Stomach (tissue), 9 donors: ENCODE measurements around the gene PTMA. TPM values are rescaled to one million over a fixed set of nuclear protein-coding genes. Genes with fewer than 3 reads are reported as not detected.

Experiments
- DNase-seq, 2 donors: peaks; one replicate each; pipeline versions ENCODE4 v3.0.0 to v3.0.0-alpha.2; 2013 to 2019
- H3K27ac ChIP-seq, 5 donors: fragments of 200-600 bp in 4 of 5; sonication (generic) in 4 of 5; one replicate each; pipeline ENCODE4 v1.5.1; 2013 to 2019; ENCODE audit warnings: mild to moderate bottlenecking in 1 of 5, moderate library complexity in 1 of 5
- H3K27me3 ChIP-seq, 3 donors: fragments of 200-600 bp; sonication (generic); one replicate each; pipeline ENCODE4 v1.5.1; 2017 to 2019; ENCODE audit warnings: mixed run types in 1 of 3
- H3K36me3 ChIP-seq, 4 donors: fragments of 200-600 bp; sonication (generic); 1 replicate in 3 of 4; 2 replicates in 1 of 4; pipeline ENCODE4 v1.5.1; 2016 to 2019
- H3K4me1 ChIP-seq, 4 donors: fragments of 200-600 bp; sonication (generic); one replicate each; pipeline ENCODE4 v1.5.1; 2016 to 2019
- H3K4me3 ChIP-seq, 4 donors: fragments of 200-600 bp; sonication (generic) in 3 of 4; one replicate each; pipeline ENCODE4 v1.5.1; 2016 to 2019; ENCODE audit warnings: mild to moderate bottlenecking in 1 of 4
- H3K9me3 ChIP-seq, 4 donors: fragments of 200-600 bp; sonication (generic); one replicate each; pipeline ENCODE4 v1.5.1; 2016 to 2019
- CTCF ChIP-seq, 7 experiments: fragments of 450-650 bp in 4 of 7; fragments of 200-600 bp in 3 of 7; sonication (generic) in 3 of 7; IDR thresholded peaks; one replicate each; pipeline ENCODE4 v1.5.1; 2016 to 2019; ENCODE audit warnings: antibody characterized with exemption in 7 of 7, control low read depth in 2 of 7, mild to moderate bottlenecking in 1 of 7
- EP300 ChIP-seq: sonication (generic); formaldehyde crosslinking; IDR thresholded peaks from one replicate; pipeline ENCODE4 v1.6.1; 2017; ENCODE audit warnings: antibody characterized with exemption
- POLR2A ChIP-seq, 4 donors: fragments of 450-650 bp; IDR thresholded peaks; one replicate each; pipeline ENCODE4 v1.6.1; 2016; ENCODE audit warnings: antibody characterized with exemption in 4 of 4, control low read depth in 2 of 4, mild to moderate bottlenecking in 1 of 4, moderate library complexity in 1 of 4
- POLR2AphosphoS5 ChIP-seq, 3 donors: sonication (generic); formaldehyde crosslinking; IDR thresholded peaks; one replicate each; pipeline ENCODE4 v1.6.1; 2016; ENCODE audit warnings: antibody characterized with exemption in 3 of 3
- WGBS, 5 donors: extraction: QIAGEN DNeasy Blood & Tissue Kit in 3 of 5; methylation state at CpG; one replicate each; pipeline versions ENCODE4 v1.1.5 to v1.1.7; 2013 to 2018; 5-methylcytosine and 5-hydroxymethylcytosine counted together
- intact Hi-C: fragments of 100-400 bp; cut with DNase I; formaldehyde crosslinking; loops from one replicate; pipeline ENCODE4 v1.15.1; 2023; ENCODE audit warnings: low total_unique reads
- polyA plus RNA-seq, 3 donors: library from polyadenylated mRNA; stranded (reverse); fragments of 200-250 nt; gene quantifications; one replicate each; pipeline ENCODE4 v1.2.3, GENCODE V29; 2013
- total RNA-seq, 5 donors: library from RNA; depleted of rRNA; stranded (reverse); fragments of >200 nt; gene quantifications; one replicate each; pipeline versions ENCODE4 v1.1.0 to v1.2.3, GENCODE V29; 2014 to 2016
- donor health status: healthy with polysubstance abuse.
- donor health status: Bipolar disorder and iron deficiency.
- donor health status: healthy.

The PTMA gene
- total and polyA plus RNA-seq, 8 donors, result 244 to 2,006 (median 1,059) TPM

- no peaks in the 10 kb centered on the region for H3K36me3 ChIP-seq
- H3K27me3 ChIP-seq, result no peaks in the 10 kb centered on the region
- H3K4me1 ChIP-seq, result peaks cover 16 to 37% (median 36%) of the 10 kb centered on the region in 4 donors
- TF ChIP-seq POLR2AphosphoS5 (IDR thresholded peaks at IDR 0.05) (no peak), POLR2A (IDR thresholded peaks at IDR 0.05) (no peak), EP300 (no peak), CTCF (IDR thresholded peaks at IDR 0.05) (no peak)
- H3K9me3 ChIP-seq, result no peaks in the 10 kb centered on the region
- intact Hi-C loops, result no loop called here
- H3K27ac ChIP-seq, result peak overlapping the region; percentile 91 to 99 (median 96)
- 62 to 70% (median 66%) methylated on average over 27 to 28 of the region's 28 CpGs for WGBS, 5 donors
- DNase-seq, result no peak
- peak overlapping the region; percentile 43 to 50 (median 46) for H3K4me3 ChIP-seq
These were observed 46.8 kb upstream of the PTMA start for GRCh38 chr2:231661422-231662027.

- no peaks in the 10 kb centered on the region for H3K36me3 ChIP-seq
- H3K4me1 ChIP-seq, result peaks cover 18 to 43% (median 41%) of the 10 kb centered on the region in 4 donors
- intact Hi-C loops, result no loop called here
- no peaks in the 10 kb centered on the region for H3K9me3 ChIP-seq
- TF ChIP-seq POLR2A (IDR thresholded peaks at IDR 0.05) (no peak), CTCF (IDR thresholded peaks at IDR 0.05) (peak in 1 of 7 experiments; percentile 5), POLR2AphosphoS5 (IDR thresholded peaks at IDR 0.05) (peak; percentile 89 to 99 (median 99))
- H3K27ac ChIP-seq, result peak overlapping the region; percentile 91 to 99 (median 96)
- no peaks in the 10 kb centered on the region for H3K27me3 ChIP-seq
- WGBS, 5 donors, result 3 to 9% (median 5%) methylated on average over 24 to 87 of the region's 87 CpGs
- H3K4me3 ChIP-seq, result peak overlapping the region; percentile 43 to 50 (median 46)
- peak; percentile 97 to 99 for DNase-seq
These were observed 46.1 kb upstream of the PTMA start for GRCh38 chr2:231662028-231662810.

GRCh38 chr2:231662811-231663457 lies 45.4 kb upstream of the PTMA start:
- no peak for DNase-seq
- H3K4me3 ChIP-seq, result peak overlapping the region; percentile 43 to 50 (median 46)
- no peaks in the 10 kb centered on the region for H3K27me3 ChIP-seq
- H3K36me3 ChIP-seq, result no peaks in the 10 kb centered on the region
- 72 to 94% (median 90%) methylated on average over 34 of the region's 34 CpGs for WGBS, 5 donors
- intact Hi-C loops, result no loop called here
- peak overlapping the region; percentile 82 to 99 (median 96) for H3K27ac ChIP-seq
- no peaks in the 10 kb centered on the region for H3K9me3 ChIP-seq
- H3K4me1 ChIP-seq, result peaks cover 23 to 50% (median 48%) of the 10 kb centered on the region in 4 donors
- TF ChIP-seq CTCF (IDR thresholded peaks at IDR 0.05) (no peak), POLR2A (IDR thresholded peaks at IDR 0.05) (no peak), POLR2AphosphoS5 (IDR thresholded peaks at IDR 0.05) (no peak), EP300 (no peak)

GRCh38 chr2:231663458-231664212 lies 44.7 kb upstream of the PTMA start:
- 94 to 97% (median 95%) methylated on average over 27 of the region's 27 CpGs for WGBS, 5 donors
- DNase-seq, result no peak
- Histone ChIP-seq H3K9me3 (no peaks in the 10 kb centered on the region), H3K27me3 (no peaks in the 10 kb centered on the region), H3K4me3 (no peak overlapping the region), H3K4me1 (peaks cover 23 to 52% (median 49%) of the 10 kb centered on the region in 4 donors), H3K27ac (peak overlapping the region in 4 of 5 donors; percentile 34 to 99 (median 97)), H3K36me3 (no peaks in the 10 kb centered on the region)
- TF ChIP-seq POLR2A (IDR thresholded peaks at IDR 0.05) (no peak), EP300 (no peak), CTCF (IDR thresholded peaks at IDR 0.05) (no peak), POLR2AphosphoS5 (IDR thresholded peaks at IDR 0.05) (no peak)
- intact Hi-C loops, result no loop called here
